Measurements from ENCODE around the gene MTHFD1L. TPM values are rescaled to one million over a fixed set of nuclear protein-coding genes. Genes with fewer than 3 reads are reported as not detected.

The MTHFD1L gene
- total and polyA plus RNA-seq, 10 donors, result 6.7 to 32.1 (median 13.1) TPM

- intact Hi-C loops (cut with DNase I; ENCODE audit: low total_unique reads), result no loop called here
- Histone ChIP-seq H3K27ac (no peak overlapping the region), H3K4me1 (peaks cover 6 to 45% (median 25%) of the 10 kb centered on the region in 6 donors), H3K9me3 (no peaks in the 10 kb centered on the region), H3K36me3 (no peaks in the 10 kb centered on the region), H3K27me3 (replicated peaks in 1 of 7) (no peaks in the 10 kb centered on the region), H3K4me3 (no peak overlapping the region)
- 80 to 90% (median 88%) methylated on average over 7 of the region's 7 CpGs for WGBS, 5 donors
- TF ChIP-seq CTCF (IDR thresholded peaks at IDR 0.05 in 8 of 11, conservative IDR thresholded peaks at IDR 0.05 in 3 of 11), result no peak
- TF ChIP-seq POLR2AphosphoS5 (IDR thresholded peaks at IDR 0.05), result no peak
- no peak for TF ChIP-seq POLR2A (IDR thresholded peaks at IDR 0.05)
- no peak for DNase-seq
These were observed 2.1 kb upstream of the MTHFD1L start for GRCh38 chr6:150863213-150863928.

GRCh38 chr6:150865043-150865405 lies 478 bp upstream of the MTHFD1L start:
- Histone ChIP-seq H3K27me3 (replicated peaks in 1 of 7) (no peaks in the 10 kb centered on the region), H3K4me3 (peak overlapping the region in 7 of 8 donors; percentile 89 to 99 (median 93)), H3K27ac (peak overlapping the region in 7 of 8 donors; percentile 84 to 89 (median 87)), H3K9me3 (no peaks in the 10 kb centered on the region), H3K36me3 (no peaks in the 10 kb centered on the region), H3K4me1 (peaks cover 6 to 45% (median 25%) of the 10 kb centered on the region in 6 donors)
- WGBS, 5 donors, result 7 to 18% (median 17%) methylated on average over 5 of the region's 5 CpGs
- intact Hi-C loops (cut with DNase I; ENCODE audit: low total_unique reads), result no loop called here
- no peak for DNase-seq
- TF ChIP-seq POLR2AphosphoS5 (IDR thresholded peaks at IDR 0.05) (no peak), POLR2A (IDR thresholded peaks at IDR 0.05) (no peak), CTCF (IDR thresholded peaks at IDR 0.05 in 8 of 11, conservative IDR thresholded peaks at IDR 0.05 in 3 of 11) (no peak)

GRCh38 chr6:150866147-150866990 lies 867 bp downstream of the MTHFD1L start:
- no peaks in the 10 kb centered on the region for H3K9me3 ChIP-seq
- TF ChIP-seq CTCF (IDR thresholded peaks at IDR 0.05 in 8 of 11, conservative IDR thresholded peaks at IDR 0.05 in 3 of 11) (no peak), POLR2AphosphoS5 (IDR thresholded peaks at IDR 0.05) (peak; percentile 78 to 89 (median 83))
- intact Hi-C loops (cut with DNase I; ENCODE audit: low total_unique reads), result no loop called here
- H3K36me3 ChIP-seq, result no peaks in the 10 kb centered on the region
- WGBS, 5 donors, result 1% methylated on average over 16 to 95 of the region's 95 CpGs
- peak overlapping the region; percentile 70 to 89 (median 86) for H3K27ac ChIP-seq
- no peaks in the 10 kb centered on the region for H3K27me3 ChIP-seq (replicated peaks in 1 of 7)
- H3K4me3 ChIP-seq, result peak overlapping the region; percentile 76 to 99 (median 93)
- DNase-seq, result peak; percentile 93
- H3K4me1 ChIP-seq, result peaks cover 6 to 47% (median 25%) of the 10 kb centered on the region in 6 donors

GRCh38 chr6:150866991-150867501 lies 1.5 kb downstream of the MTHFD1L start:
- 67 to 77% (median 70%) methylated on average over 13 of the region's 13 CpGs for WGBS, 5 donors
- H3K4me1 ChIP-seq, result peaks cover 3 to 40% (median 22%) of the 10 kb centered on the region in 6 donors
- H3K4me3 ChIP-seq, result peak overlapping the region; percentile 76 to 99 (median 93)
- peak overlapping the region; percentile 70 to 89 (median 86) for H3K27ac ChIP-seq
- DNase-seq, result no peak
- intact Hi-C loops (cut with DNase I; ENCODE audit: low total_unique reads), result no loop called here
- no peaks in the 10 kb centered on the region for H3K36me3 ChIP-seq
- H3K9me3 ChIP-seq, result no peaks in the 10 kb centered on the region
- TF ChIP-seq POLR2AphosphoS5 (IDR thresholded peaks at IDR 0.05) (no peak), POLR2A (IDR thresholded peaks at IDR 0.05) (no peak), CTCF (IDR thresholded peaks at IDR 0.05 in 8 of 11, conservative IDR thresholded peaks at IDR 0.05 in 3 of 11) (no peak)
- no peaks in the 10 kb centered on the region for H3K27me3 ChIP-seq (replicated peaks in 1 of 7)
